ENCODE results near the gene DAW1.

The DAW1 gene

DNA sequence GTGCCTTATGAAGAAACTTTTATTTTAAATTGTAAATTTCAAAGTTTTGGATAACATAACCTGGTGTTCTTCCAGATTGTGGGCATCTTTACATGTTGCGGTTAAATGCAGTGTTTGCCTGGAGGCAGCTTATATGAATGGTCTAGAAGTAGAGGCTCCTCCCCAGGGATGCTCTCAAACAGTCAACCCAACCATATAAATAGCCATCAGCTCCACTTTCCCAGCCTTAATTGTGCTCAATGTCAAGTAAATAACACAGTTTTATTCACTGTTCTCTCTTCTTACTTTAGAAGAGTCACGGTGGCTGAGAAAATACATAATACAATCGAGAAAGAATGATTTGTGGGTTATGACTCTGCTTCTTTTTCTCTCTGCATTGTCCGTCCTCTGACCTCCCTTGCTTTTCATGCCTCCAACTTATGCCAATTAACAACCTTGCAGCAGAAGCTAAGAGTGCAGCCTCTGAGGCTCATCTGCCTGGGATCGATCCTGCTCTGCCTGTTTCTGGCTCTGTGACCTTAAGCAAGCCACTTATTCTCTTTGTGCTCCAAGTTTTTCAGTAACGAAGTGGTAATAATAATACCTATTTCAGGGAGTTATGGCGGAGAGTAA is 100.3 kb downstream of the DAW1 start:
- no peak overlapping the region for H3K27ac Mint-ChIP-seq
- no peaks in the 10 kb centered on the region for H3K36me3 Mint-ChIP-seq (ENCODE audit: insufficient read depth)
- ATAC-seq (replicated peaks) (no peak), DNase-seq (no peak)
- no peaks in the 10 kb centered on the region for H3K4me1 Mint-ChIP-seq (ENCODE audit: low read depth in 2 of 2)
- H3K9me3 Mint-ChIP-seq = peaks cover 2 to 11% of the 10 kb centered on the region in 2 donors
- no peak overlapping the region for H3K4me3 Mint-ChIP-seq
- peaks cover 0 to 13% of the 10 kb centered on the region in 2 donors for H3K27me3 Mint-ChIP-seq

DNA sequence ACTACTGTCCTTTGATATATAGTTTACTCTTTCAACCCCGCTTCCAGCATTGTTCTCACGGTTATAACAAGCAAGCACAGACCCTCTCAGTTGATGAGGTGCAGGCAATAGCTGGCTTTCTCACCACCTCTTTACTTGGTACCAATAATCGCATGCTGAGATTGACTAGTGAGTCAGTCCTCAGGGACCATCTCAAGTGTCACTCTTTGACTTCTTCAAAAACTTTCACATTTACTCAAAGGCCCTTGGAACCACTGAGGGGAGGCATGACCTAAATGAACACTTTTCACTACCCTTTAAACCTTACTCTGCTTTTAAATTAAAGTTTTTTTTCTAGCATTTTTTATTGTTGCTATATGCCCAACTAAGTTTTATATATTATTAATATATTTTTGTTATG is 101.8 kb downstream of the DAW1 start:
- no peak for ATAC-seq (replicated peaks)
- Mint-ChIP-seq H3K4me1 (ENCODE audit: low read depth in 2 of 2) (no peaks in the 10 kb centered on the region), H3K36me3 (ENCODE audit: insufficient read depth) (no peaks in the 10 kb centered on the region), H3K9me3 (peaks cover 0 to 4% of the 10 kb centered on the region in 2 donors), H3K27ac (no peak overlapping the region), H3K27me3 (no peaks in the 10 kb centered on the region), H3K4me3 (no peak overlapping the region)
- DNase-seq = no peak

Data from effector memory CD8-positive, alpha-beta T cell (primary cell).